Central memory CD4-positive, alpha-beta T cell (primary cell): ENCODE data around the gene NTM.
"Not testable (repeated sequence)": the region's sequence is repeated elsewhere in the genome, so short reads cannot be mapped to it uniquely, and the experiment has no call there.

Source experiments
- DNase-seq: peaks from one replicate; pipeline ENCODE4 v3.0.0; 2022

NTM gene

DNA sequence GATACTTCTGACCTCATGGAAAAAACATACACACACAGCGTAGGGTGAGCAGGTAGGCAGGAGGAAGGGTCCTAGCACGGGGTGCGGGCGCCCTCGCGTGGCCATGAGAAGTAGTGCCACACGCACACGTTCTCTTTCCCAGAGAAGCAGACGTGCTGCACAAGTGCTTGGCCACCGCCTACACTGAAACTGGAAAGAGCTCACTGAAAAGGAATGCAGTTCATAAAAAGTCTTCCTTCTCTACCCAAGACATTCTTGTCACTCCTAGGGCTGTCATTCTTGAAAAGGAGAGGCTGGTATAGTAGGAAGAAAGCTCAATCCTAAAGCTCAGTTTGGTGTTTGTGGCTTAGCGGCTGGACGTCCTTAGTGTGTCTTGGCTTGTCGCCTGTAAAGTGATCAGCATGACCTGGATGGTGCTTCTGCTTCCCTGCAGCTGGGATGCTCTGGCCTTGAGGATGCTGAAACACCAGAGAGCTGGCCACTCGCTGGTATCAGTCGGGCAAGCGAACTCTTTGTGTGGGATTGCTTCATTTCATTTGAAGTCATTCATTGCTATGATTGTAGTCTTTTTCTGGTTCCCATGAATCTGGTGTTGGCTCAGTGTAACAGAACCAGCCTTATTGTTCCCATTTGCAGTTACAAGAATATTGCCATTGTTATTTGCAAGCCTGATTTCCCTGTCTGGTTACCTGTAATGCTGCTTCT is 303.8 kb downstream of the NTM start:
- DNase-seq, result no peak

GRCh38 chr11:131675121-131675888 is 304.9 kb downstream of the NTM start:
- no peak for DNase-seq

GRCh38 chr11:131677828-131678470 is 307.5 kb downstream of the NTM start:
- no peak for DNase-seq

- no peak for DNase-seq
Observed at GRCh38 chr11:131678658-131679340, 308.4 kb downstream of the NTM start.

DNA sequence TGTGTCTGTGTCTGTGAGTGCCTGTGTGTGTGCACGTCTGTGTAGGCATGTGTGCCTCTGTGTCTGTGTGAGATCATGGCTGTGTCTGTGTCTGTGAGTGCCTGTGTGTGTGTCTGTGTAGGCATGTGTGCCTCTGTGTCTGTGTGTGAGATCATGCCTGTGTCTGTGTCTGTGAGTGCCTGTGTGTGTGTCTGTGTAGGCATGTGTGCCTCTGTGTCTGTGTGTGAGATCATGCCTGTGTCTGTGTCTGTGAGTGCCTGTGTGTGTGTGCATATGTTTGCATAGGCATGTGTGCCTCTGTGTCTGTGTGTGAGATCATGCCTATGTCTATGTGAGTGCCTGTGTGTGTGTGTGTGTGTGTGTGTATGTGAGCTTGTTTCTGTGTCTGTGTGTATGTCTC is 310.0 kb downstream of the NTM start:
- not testable (repeated sequence) for DNase-seq

DNA sequence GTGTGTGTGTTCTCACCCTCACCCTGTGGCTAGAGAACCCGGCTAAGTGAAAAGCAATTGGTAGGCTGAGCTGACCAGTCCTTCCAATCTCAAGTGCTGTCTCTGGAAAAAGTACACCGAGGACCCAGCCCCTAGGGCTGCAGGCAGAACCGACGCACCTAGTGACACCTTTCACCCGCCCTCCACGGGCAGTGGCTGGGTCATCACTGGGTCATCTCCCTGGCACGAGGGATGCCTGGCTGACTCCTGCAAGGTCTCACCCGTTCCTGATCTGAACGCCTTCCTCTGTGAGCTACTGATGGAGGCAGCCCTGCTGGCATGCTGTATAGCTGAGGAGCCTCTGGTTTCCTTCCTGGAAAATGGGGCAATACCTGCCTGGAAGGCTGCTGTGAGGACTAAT is 311.5 kb downstream of the NTM start:
- DNase-seq, result no peak

DNA sequence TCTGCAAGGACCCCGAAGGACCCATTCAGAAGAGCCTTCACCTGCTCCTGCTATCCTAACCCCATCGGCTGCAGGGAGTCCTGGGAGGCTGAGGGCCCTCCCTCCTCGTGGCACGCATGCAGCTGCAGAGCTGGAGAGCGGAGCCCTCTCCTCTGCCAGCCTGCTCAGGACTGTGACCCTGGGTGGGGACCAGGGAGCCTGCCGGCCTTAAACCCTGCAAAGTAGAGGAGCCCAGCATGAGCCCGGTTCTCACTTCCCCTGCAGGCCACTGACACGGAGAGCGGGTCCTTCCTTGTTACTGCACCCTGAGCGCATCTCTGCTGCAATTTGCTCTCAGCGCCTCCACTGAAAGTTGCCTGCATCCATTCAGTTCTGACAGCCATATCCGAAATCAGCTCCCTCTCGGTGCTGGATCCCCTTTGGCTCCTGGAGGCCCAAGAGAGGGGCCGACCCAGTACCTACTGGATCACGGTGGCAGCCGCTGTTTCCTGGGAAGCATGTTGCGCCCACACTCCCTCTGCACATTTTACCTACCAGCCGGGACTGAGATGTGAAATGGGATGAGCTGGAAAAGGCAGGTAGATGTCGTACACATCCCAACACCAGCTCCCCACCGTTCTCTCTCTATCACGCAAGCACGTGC is 312.1 kb downstream of the NTM start:
- DNase-seq, result no peak

DNA sequence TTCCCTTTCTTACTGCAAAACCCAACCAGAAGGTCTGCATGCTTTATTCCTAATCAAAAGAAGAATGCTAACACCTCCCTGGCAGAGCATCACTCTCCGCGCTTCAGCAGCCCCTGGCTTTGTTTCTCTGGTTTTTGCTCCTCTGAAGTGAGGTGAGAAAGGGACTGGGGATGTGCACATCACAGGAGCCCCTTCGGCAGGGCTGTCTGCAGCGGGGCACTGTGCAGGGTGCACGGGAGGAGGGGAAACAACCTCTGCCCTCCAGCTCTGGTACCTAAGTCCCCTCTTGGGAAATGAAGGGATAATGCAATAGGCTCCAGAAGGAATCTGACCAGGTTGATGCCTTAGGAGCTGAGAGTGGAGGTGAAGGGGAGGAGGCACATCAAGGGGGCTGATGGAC is 312.7 kb downstream of the NTM start:
- no peak for DNase-seq

DNA sequence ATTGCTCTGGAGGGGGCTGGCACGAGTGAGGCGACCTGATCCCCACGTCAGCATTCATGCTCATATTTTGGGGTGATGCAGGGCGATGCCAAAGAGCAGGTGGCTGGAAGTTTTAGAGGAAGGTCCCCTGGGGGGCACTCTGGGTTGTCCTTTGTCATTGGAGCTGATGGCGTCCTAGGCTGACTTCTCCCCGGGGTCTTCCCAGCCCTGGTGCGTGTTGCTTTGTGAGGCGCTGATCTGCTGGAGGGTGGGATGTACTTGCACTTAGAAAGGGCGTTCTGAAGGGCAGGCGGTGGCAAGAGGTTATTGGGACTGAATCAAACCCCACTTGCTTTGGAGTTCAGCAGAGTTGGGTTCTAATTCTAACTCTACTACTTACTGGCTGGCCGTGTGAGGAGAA is 313.3 kb downstream of the NTM start:
- no peak for DNase-seq

DNA sequence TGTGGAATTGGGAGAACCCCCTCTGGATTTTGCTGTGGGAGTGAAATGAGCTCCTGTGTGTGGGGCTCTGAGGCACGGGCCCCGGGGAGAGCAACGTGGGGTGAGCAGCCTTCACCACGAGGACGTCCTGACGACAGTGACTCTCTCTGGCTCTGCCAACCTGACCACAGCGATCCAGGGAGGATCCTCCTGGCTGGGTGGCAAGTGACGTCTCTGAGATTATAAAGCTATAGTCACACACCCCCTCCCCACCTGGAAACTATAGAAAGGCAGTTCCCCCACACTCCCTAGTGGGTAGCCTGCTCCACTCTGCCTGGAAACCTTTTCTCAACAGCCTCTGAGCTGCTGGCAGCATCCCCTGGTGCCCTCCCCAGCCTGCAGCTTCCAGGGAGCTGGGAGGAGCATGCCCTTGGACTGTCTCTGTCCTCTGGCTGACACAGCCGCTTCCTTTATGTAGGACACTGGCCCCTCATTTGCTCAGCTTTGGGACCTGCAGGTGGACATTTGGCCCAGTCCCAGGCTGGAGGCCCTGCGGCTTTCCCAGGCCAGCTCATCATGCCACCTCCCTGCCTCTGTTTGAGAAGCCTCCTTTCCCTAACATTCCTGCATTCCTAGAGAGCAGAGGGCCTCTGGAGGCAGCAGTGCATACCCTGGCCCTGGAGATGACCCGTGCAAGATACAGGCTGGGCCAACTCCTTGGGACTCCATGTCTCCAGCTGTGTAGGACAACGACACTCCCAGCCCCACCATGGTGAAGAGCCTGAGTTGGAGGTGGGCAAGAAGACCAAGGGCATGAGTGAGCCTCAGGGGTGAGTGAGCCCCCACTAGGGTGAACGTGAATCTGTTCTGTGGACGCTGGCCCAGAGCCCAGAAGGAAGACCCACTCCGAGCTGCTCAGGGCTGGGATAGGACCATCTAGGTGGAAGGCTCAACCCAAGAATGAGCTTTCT is 314.0 kb downstream of the NTM start:
- DNase-seq, result no peak

- no peak for DNase-seq
Observed at GRCh38 chr11:131685206-131685605, 314.8 kb downstream of the NTM start.

DNA sequence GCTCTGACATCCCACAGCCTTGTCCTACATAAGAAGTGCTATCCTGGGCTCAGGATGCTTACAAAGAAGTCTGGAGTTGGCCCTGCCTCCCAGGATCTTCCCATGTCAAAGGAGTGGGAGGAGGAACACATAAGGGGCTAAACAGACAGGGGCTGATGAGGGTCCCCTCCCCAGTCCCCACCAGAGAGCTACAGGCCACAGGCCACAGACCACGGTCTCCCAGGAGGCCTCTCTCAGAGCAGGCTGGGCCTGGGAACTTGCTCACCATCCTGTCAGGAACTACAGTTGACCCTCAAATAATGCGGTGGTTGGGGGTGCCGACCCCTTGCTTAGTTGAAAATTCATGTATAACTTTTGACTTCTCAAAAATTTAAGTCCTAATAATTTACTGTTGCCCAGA is 315.5 kb downstream of the NTM start:
- no peak for DNase-seq

- no peak for DNase-seq
Observed at GRCh38 chr11:131686836-131687235, 316.4 kb downstream of the NTM start.

DNA sequence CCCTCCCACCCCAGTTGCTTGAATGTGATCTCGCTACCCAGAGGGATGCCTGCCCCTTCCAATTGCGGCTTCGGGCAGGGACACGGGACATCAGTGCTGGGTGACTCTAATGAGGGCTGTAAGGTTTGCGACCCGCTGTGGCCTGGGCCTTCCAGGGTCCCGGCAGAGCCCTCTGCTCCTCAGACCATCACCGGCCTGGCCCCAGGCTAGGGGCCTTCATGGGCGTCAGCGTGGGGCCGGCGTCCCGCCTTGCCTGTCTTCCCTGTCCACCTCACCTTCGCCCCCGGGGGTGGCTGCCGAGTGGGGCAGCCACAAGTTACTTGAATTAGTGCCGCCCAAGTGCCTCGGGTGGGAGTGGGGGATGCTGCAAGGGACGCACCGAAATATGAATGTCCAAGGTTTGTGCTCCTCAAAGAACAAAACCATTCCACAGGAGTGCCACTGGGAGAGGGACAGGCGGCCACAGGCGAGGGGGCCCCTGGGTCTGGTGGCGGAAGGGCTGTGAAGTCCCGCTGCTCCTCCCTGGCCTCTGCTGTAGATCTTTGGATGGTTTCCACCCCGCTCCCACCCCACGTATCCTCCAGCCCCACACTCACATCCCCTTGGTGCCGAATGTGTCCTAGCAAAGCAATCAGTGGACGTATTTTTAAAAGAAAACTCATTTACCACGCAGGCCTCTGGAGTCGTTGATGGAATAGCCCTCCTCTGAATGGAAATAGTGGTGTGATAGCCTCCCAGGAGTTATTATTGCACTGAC is 317.1 kb downstream of the NTM start:
- no peak for DNase-seq

DNA sequence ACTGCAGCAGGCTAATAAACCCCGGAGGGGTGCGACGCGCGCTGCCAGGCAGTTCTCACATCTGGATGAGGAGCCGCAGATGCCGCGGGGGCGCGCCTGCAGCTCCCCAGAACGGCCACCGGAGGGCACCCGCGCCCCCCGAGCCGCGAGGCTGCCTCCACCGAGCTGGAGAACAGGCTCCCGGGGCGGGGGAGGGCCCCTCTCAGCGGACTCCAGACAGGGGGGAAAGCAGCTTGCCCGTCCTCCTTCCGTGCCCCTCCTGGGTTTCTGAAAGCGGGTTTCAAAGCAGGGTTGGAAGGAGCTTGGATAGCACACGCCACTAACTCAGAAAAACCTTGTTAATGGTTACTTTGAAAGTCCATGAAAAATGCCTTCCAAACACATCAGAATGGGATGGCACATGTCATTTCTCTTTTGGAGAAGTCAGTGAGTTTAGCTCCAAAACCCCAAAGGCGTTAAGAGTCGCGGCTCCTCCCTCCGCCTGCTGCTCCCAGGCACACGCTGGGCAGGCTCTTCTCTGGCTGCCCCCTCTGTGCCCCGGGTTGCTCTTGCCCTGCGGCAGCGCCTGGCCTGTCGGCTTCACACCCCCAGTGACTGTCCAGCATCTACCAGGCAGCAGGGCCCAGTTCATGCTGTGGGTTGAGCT is 317.8 kb downstream of the NTM start:
- DNase-seq, result no peak

- no peak for DNase-seq
Observed at GRCh38 chr11:131689049-131689925, 318.9 kb downstream of the NTM start.

DNA sequence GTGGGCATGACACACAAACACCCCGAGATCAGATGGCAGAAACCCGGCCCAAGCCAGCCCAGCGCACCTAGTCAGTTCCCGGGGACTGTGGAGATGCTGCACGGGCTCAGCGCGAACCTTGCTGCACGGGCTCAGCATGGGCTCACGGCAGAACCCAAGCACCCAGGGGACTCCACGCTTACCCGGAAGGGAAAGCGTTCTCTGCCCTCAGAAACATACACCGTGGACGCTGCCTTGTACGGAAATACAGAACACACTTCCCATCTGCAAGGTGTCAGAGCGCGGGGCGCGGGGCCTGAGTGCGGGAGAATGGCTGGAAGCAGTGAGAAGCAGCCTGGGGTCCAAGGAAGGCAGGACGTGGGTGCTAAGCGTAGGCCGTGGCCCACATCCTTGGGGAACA is 319.9 kb downstream of the NTM start:
- no peak for DNase-seq

DNA sequence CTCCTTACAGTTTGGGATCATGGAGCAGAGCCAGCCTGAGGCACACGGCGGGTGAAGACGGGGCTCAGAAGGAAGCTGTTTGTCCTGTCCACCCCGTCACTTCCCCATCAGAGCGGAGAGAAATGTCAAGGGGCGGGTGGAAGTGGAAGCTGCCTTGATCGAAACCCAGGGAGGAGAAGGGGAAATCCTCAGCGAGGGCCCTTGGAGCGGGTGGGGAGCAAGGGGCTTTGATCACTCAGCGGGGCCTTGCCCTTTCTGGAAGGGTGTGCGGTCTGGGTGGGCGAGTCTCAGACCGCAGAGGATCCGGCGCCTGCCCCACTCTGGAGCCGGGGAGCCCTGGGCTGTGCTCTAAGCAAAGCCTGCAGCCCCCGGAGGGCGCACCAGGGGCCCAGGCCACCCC is 320.4 kb downstream of the NTM start:
- no peak for DNase-seq
